Coronary artery (tissue), 2 donors: ENCODE data around the gene ORC1.

Experiments used
- DNase-seq: peaks from one replicate; pipeline ENCODE4 v3.0.0-alpha.2; 2017; ENCODE audit warnings: low spot score
- H3K27ac ChIP-seq, 2 donors: fragments of 200-600 bp; sonication (generic); one replicate each; pipeline ENCODE4 v1.5.1; 2016 to 2019
- H3K4me3 ChIP-seq: fragments of 200-600 bp; sonication (generic); 2 replicates; pipeline ENCODE4 v1.5.1; 2016; ENCODE audit warnings: mild to moderate bottlenecking, moderate library complexity
- CTCF ChIP-seq: fragments of 200-600 bp; sonication (generic); IDR thresholded peaks from one replicate; pipeline ENCODE4 v1.5.1; 2019; ENCODE audit warnings: antibody characterized with exemption

Gene ORC1

GRCh38 chr1:52348704-52349300 lies 55.4 kb downstream of the ORC1 start:
- Histone ChIP-seq H3K4me3 (no peak overlapping the region), H3K27ac (no peak overlapping the region)
- TF ChIP-seq CTCF: no peak
- no peak for DNase-seq

GRCh38 chr1:52346653-52347052 lies 57.6 kb downstream of the ORC1 start:
- no peak for TF ChIP-seq CTCF
- DNase-seq: no peak
- Histone ChIP-seq H3K27ac (no peak overlapping the region), H3K4me3 (no peak overlapping the region)

DNA sequence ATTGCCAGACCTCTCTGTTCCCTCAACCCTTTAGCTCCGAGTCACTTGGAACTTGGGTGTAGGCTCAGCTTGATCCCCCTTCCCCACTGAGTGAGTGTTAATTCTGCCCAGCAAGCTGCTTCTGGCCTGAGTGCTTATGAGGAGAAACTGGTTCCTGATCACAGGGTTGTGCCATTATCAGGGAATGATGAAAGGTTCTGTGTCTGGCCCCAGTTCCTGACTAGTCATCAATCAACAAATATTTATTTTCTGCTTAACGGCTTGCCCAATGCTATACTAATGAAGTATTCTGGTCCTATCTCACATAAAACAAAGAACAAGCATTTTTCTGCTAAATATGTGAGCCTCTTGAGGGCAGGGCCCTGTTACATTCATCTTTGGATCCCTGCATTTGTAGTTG lies 59.0 kb downstream of the ORC1 start:
- Histone ChIP-seq H3K27ac (no peak overlapping the region), H3K4me3 (no peak overlapping the region)
- TF ChIP-seq CTCF: no peak
- DNase-seq: no peak

GRCh38 chr1:52343979-52344378 lies 60.2 kb downstream of the ORC1 start:
- no peak for DNase-seq
- Histone ChIP-seq H3K4me3 (no peak overlapping the region), H3K27ac (no peak overlapping the region)
- TF ChIP-seq CTCF: no peak

DNA sequence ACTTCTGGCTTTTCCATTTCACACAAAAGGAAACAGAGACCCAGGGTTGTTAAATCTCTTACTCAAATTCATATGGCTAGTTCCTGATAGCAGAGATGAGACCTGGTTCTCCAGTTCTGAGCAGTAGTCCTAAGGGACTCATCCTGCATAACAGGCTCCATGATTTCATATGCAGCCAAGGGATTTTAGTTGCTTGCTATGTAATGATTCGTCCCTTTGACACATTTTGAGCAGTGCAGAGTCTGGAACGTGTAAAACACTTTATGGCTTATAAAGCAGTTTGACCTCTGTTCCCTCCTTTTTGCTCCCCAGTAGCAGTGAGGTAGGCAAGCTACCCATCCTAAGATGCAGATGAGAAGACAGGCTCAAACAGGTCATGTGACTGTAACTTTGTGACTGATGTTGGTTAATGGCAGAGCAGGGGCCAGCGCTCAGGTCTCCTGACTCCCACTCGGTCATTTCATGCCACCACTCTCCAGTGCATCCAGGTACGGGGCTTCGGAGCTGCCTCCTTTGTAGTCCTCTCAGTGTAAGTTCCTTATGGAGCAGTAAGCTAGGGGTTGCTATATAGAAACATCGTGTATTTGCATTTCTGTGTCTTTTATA lies 62.5 kb downstream of the ORC1 start:
- no peak for TF ChIP-seq CTCF
- Histone ChIP-seq H3K4me3 (no peak overlapping the region), H3K27ac (no peak overlapping the region)
- no peak for DNase-seq

DNA sequence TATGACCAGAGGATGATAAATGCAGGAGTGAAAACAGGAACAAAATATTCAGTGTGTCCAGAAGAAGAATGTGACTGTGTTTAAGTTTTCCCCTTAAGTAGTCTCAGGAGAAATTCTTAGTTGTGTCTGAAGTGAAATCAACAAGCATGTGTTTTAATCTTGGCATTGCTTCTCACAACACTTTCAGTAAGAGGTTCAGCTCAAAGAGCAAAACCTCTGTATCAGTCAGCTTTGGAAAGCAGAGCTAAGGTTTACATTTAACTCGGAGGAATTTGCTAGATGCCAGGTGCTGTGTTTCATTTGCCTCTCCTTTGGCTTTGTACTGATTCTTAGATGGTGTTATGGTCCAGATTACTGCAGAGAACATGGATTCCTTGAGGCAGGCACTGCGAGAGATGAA lies 66.8 kb downstream of the ORC1 start:
- no peak for DNase-seq
- TF ChIP-seq CTCF: no peak
- H3K27ac ChIP-seq: no peak overlapping the region
- H3K4me3 ChIP-seq: no peak overlapping the region

DNA sequence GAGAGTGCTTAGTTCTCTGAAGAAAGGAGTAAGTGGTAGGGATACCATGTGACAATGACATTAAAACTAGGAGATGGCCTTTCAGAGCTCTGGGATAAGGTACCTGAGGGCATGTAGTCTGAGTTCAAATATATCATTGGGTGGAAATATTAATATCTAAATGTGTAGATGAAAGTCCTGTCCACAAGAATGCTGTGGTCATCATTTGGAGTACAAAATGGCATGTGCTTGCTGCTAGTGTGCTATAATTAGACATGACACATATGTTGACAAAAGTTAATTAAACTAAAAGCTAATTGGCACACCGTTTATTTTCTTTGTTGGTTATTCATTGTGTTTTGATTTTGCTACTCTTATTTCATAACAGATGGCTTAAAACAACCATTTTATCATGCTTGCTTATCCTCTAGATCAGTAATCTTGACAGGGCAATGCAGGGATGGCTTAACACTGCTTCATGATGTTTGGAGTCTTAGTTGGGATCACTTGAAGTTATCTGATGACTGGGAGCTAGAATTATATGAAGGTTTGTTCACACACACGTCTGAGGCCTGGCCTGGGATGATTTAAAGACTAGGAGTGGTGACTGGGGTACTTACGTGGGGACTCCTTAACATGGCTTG lies 69.2 kb downstream of the ORC1 start:
- no peak for DNase-seq
- TF ChIP-seq CTCF: no peak
- Histone ChIP-seq H3K4me3 (no peak overlapping the region), H3K27ac (no peak overlapping the region)
